A549 (cell line): ENCODE data around the gene NEK2. TPM values are rescaled to one million over a fixed set of nuclear protein-coding genes. Genes with fewer than 3 reads are reported as not detected.

Experiments
- ATAC-seq, 2 experiments: fragments of 200-7000 bp in 1 of 2; fragments of >200 bp in 1 of 2; cut with Nextera tagmentation in 1 of 2; cut with Tn5 transposase in 1 of 2; 3 replicates each; pipeline versions ENCODE4 v1.8.0 to v1.9.1; 2018 to 2020; ENCODE audit warnings: mild to moderate bottlenecking in 1 of 2, moderate library complexity in 1 of 2
- CTCF ChIA-PET: fragments of 300-600 bp; sonication (Branson Sonifier 250); formaldehyde crosslinking; extraction: SDS; loops from one replicate; lab custom pipeline; 2021; ENCODE audit warnings: antibody characterized with exemption, inconsistent platforms; lab: Yijun Ruan, JAX
- POLR2A ChIA-PET: fragments of 350-600 bp; formaldehyde crosslinking; extraction: SDS; loops from one replicate; lab custom pipeline; 2021; ENCODE audit warnings: antibody characterized with exemption, inconsistent platforms; lab: Yijun Ruan, JAX
- DNase-seq, 2 experiments: peaks; one replicate each; pipeline versions ENCODE4 v3.0.0 to v3.0.0-alpha.2; 2011 to 2016; ENCODE audit warnings: low read depth in 1 of 2, low spot score in 1 of 2
- FAIRE-seq: peaks from 2 replicates; lab custom pipeline; 2011; peaks lifted over from hg19 to GRCh38; lab: Jason Lieb, UNC
- H3K27ac ChIP-seq, 2 experiments: fragments of >200 bp; sonication (Bioruptor Twin); formaldehyde crosslinking; 3 replicates each; pipeline ENCODE4 v1.5.1; 2016 to 2017
- H3K4me1 ChIP-seq: fragments of >200 bp; sonication (Bioruptor Twin); formaldehyde crosslinking; 3 replicates; pipeline ENCODE4 v1.6.1; 2016
- H3K4me2 ChIP-seq: fragments of >200 bp; sonication (Bioruptor Twin); formaldehyde crosslinking; 3 replicates; pipeline ENCODE4 v1.6.1; 2016
- H3K4me3 ChIP-seq: fragments of >200 bp; sonication (Bioruptor Twin); formaldehyde crosslinking; 3 replicates; pipeline ENCODE4 v1.5.1; 2016
- H3K9me3 ChIP-seq: fragments of >200 bp; sonication (Bioruptor Twin); formaldehyde crosslinking; 3 replicates; pipeline ENCODE4 v1.6.1; 2016
- BCL3 ChIP-seq: fragments of >200 bp; sonication (Bioruptor Twin); formaldehyde crosslinking; IDR thresholded peaks from 3 replicates; pipeline ENCODE4 v1.6.1; 2016
- BHLHE40 ChIP-seq: IDR thresholded peaks from 2 replicates; pipeline ENCODE4 v1.6.1; 2012; ENCODE audit warnings: low read depth, low read length, inconsistent platforms
- CBX8 ChIP-seq: fragments of 200-600 bp; sonication (generic); IDR thresholded peaks from 2 replicates; pipeline ENCODE4 v1.6.1; 2016
- CEBPB ChIP-seq, 2 experiments: fragments of >200 bp in 1 of 2; sonication (Bioruptor Twin) in 1 of 2; formaldehyde crosslinking in 1 of 2; IDR thresholded peaks; 2 replicates each; pipeline ENCODE4 v1.6.1; 2012 to 2016
- E2F6 ChIP-seq: IDR thresholded peaks from 2 replicates; pipeline ENCODE4 v1.6.1; 2012; ENCODE audit warnings: low read depth, borderline replicate concordance
- EHF ChIP-seq: fragments of 250-450 bp; sonication (Bioruptor Pico); IDR thresholded peaks from 2 replicates; pipeline ENCODE4 v1.5.0; 2020; ENCODE audit warnings: mild to moderate bottlenecking
- EHMT2 ChIP-seq: fragments of 200-600 bp; sonication (generic); IDR thresholded peaks from 2 replicates; pipeline ENCODE4 v1.6.1; 2016; ENCODE audit warnings: antibody characterized with exemption, low read depth, mild to moderate bottlenecking, moderate library complexity
- GATA3 ChIP-seq: IDR thresholded peaks from 2 replicates; pipeline ENCODE4 v1.6.1; 2012; ENCODE audit warnings: borderline replicate concordance
- HOXB13 ChIP-seq: fragments of 250-450 bp; sonication (Bioruptor Pico); IDR thresholded peaks from 2 replicates; pipeline ENCODE4 v1.5.0; 2020; ENCODE audit warnings: low read depth, mild to moderate bottlenecking, moderate library complexity
- HOXB5 ChIP-seq: fragments of 250-450 bp; sonication (Bioruptor Pico); IDR thresholded peaks from 2 replicates; pipeline ENCODE4 v1.5.0; 2020; ENCODE audit warnings: mild to moderate bottlenecking, moderate library complexity
- JUN ChIP-seq, 2 experiments: fragments of >200 bp; sonication (Bioruptor Twin); formaldehyde crosslinking; IDR thresholded peaks; 2 replicates in 1 of 2; 3 replicates in 1 of 2; pipeline ENCODE4 v1.6.1; 2016 to 2017
- KDM1A ChIP-seq: fragments of 200-600 bp; sonication (generic); IDR thresholded peaks from 2 replicates; pipeline ENCODE4 v1.6.1; 2016; ENCODE audit warnings: low read depth, mild to moderate bottlenecking
- NFE2L2 ChIP-seq: fragments of 150-350 bp; conservative IDR thresholded peaks from 2 replicates; pipeline ENCODE4 v1.6.1; 2014; ENCODE audit warnings: low read length
- PBX3 ChIP-seq: IDR thresholded peaks from 2 replicates; pipeline ENCODE4 v1.6.1; 2012
- RAD21 ChIP-seq, 2 experiments: fragments of >200 bp in 1 of 2; sonication (Bioruptor Twin) in 1 of 2; formaldehyde crosslinking in 1 of 2; IDR thresholded peaks in 1 of 2; conservative IDR thresholded peaks in 1 of 2; 2 replicates in 1 of 2; 3 replicates in 1 of 2; pipeline ENCODE4 v1.6.1; 2012 to 2018; ENCODE audit warnings: inconsistent platforms in 1 of 2
- RNF2 ChIP-seq: fragments of 200-600 bp; sonication (generic); IDR thresholded peaks from 2 replicates; pipeline ENCODE4 v1.6.1; 2016; ENCODE audit warnings: low read depth, mild to moderate bottlenecking, antibody characterized with exemption, moderate library complexity, borderline replicate concordance
- TP53 ChIP-seq: fragments of 250-450 bp; sonication (Bioruptor Pico); IDR thresholded peaks from 2 replicates; pipeline ENCODE4 v1.5.0; 2021; ENCODE audit warnings: mild to moderate bottlenecking, moderate library complexity
- ZC3H11A ChIP-seq: fragments of 450-650 bp; IDR thresholded peaks from 2 replicates; pipeline ENCODE4 v1.6.1; 2014; ENCODE audit warnings: antibody characterized with exemption, mild to moderate bottlenecking
- ZFP36 ChIP-seq: fragments of 450-650 bp; IDR thresholded peaks from 2 replicates; pipeline ENCODE4 v1.6.1; 2014; ENCODE audit warnings: borderline replicate concordance; ENCODE audit not compliant: partially characterized antibody
- ZSCAN20 ChIP-seq: fragments of 250-450 bp; sonication (Bioruptor Pico); IDR thresholded peaks from 2 replicates; pipeline ENCODE4 v1.8.0; 2022; ENCODE audit warnings: mild to moderate bottlenecking, moderate library complexity
- WGBS: methylation state at CpG from one replicate; pipeline ENCODE4 v1.1.6; 2017; ENCODE audit errors: missing lambda C conversion rate; 5-methylcytosine and 5-hydroxymethylcytosine counted together
- polyA plus RNA-seq, 4 experiments: library from polyadenylated mRNA; depleted of rRNA in 3 of 4; stranded (reverse); fragments of >200 nt; fragmentation: RNase III in 1 of 4; extraction: RNeasy Plus Mini Kit Qiagen cat#74134 plus additional on column Dnase treatment in 1 of 4; gene quantifications; 2 replicates in 3 of 4; 3 replicates in 1 of 4; pipeline ENCODE4 v1.2.3, GENCODE V29; 2011 to 2017

NEK2 gene
- polyA plus RNA-seq, 2 of the 4 experiments (the other 2 are of a cell fraction), result 42.0 to 65.3 TPM

- TF ChIP-seq NFE2L2 (no peak), CBX8 (no peak), EHMT2 (no peak), KDM1A (no peak), GATA3 (no peak), HOXB13 (no peak), E2F6 (no peak), ZC3H11A (no peak)
- TF ChIP-seq, all 56 proteins: peak for 0
Observed at GRCh38 chr1:211711315-211711705, 35.9 kb upstream of the NEK2 start (continued).

GRCh38 chr1:211710566-211711314 is 35.3 kb upstream of the NEK2 start:
- DNase-seq, result no peak
- CTCF ChIA-PET, result interaction anchor here (1.0 to 6.6 kb wide), 2 partner anchors 8 to 12 kb away, joined by 3 to 52 read pairs; no protein-coding TSS in a partner anchor
- H3K27ac ChIP-seq, result 0 out of 6 replicates have a peak overlapping the region, but pooled peaks of 1 of the 2 experiments have one; percentile 6
- FAIRE-seq, result no peak
- POLR2A ChIA-PET, result no interaction called here
- no peak for ATAC-seq
- H3K4me1 ChIP-seq, result 0 out of 3 replicates have a peak, but pooled peaks cover under 1% of the 10 kb centered on the region
- no peak overlapping the region for H3K4me2 ChIP-seq
- 79% methylated on average over 6 of the region's 6 CpGs for WGBS
- H3K9me3 ChIP-seq, result no peaks in the 10 kb centered on the region
- TF ChIP-seq CEBPB (IDR thresholded peaks at IDR 0.05) (no peak), RNF2 (no peak), TP53 (CRISPR knock-in tag) (no peak), EHF (no peak), RAD21 (conservative IDR thresholded peaks at IDR 0.05 in 1 of 2, IDR thresholded peaks at IDR 0.05 in 1 of 2) (no peak), BCL3 (no peak), ZSCAN20 (CRISPR knock-in tag) (no peak), PBX3 (no peak), HOXB5 (CRISPR knock-in tag) (no peak), BHLHE40 (no peak), ZC3H11A (no peak)
- TF ChIP-seq, all 56 proteins: peak for 0
- H3K4me3 ChIP-seq, result no peak overlapping the region

- CTCF ChIA-PET, result interaction anchor here (1.5 to 6.6 kb wide), 2 partner anchors 11 to 235 kb away, joined by 3 to 52 read pairs; no protein-coding TSS in a partner anchor
- Histone ChIP-seq H3K27ac (no peak overlapping the region), H3K4me3 (no peak overlapping the region), H3K9me3 (no peaks in the 10 kb centered on the region), H3K4me1 (0 out of 3 replicates have a peak, but pooled peaks cover 4% of the 10 kb centered on the region), H3K4me2 (no peak overlapping the region)
- WGBS, result 80% methylated on average over 4 of the region's 4 CpGs
- no peak for FAIRE-seq
- ATAC-seq, result no peak
- TF ChIP-seq BCL3 (no peak), ZFP36 (no peak), JUN (IDR thresholded peaks at IDR 0.05) (no peak), NFE2L2 (no peak), E2F6 (no peak), KDM1A (no peak)
- POLR2A ChIA-PET, result no interaction called here
- DNase-seq, result no peak
Observed at GRCh38 chr1:211708926-211709325, 33.5 kb upstream of the NEK2 start.
